ENCODE results near the gene PTH2.

GRCh38 chr19:49448432-49448786, 25.2 kb upstream of the PTH2 start:
- TF ChIP-seq CTCF (IDR thresholded peaks at IDR 0.05) (no peak), EP300 (IDR thresholded peaks at IDR 0.05) (no peak)
